ENCODE measurements around the gene SFXN4. TPM values are rescaled to one million over a fixed set of nuclear protein-coding genes. Genes with fewer than 3 reads are reported as not detected.

SFXN4 gene
- total and polyA plus RNA-seq, 2 experiments from 2014 or later, result 13.1 to 17.6 TPM

DNA sequence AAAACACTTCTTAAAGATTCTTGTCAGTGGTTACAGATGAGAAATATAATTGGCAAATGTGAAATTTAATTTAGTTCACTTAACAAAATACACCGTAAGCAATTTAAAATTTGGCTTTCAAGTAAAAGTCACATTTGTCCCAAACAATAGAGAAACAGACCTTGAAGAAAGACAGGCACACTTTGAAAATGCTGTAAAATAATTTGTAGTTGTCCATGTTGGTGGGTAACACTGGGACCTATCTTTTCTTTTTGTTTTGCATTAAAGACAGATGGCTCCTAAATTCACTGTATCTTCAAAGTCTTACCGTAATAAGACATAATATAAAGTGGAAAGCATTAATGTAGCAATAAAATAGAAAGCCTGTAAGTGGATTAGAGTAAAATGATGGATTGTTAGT is 45.1 kb upstream of the SFXN4 start:
- WGBS, 2 experiments (ENCODE audit: low coverage in 1 of 2, low lambda C conversion rate in 2 of 2, missing lambda C conversion rate in 2 of 2), result 86 to 93% methylated on average over 2 of the region's 2 CpGs

GRCh38 chr10:119209736-119210355 is 44.3 kb upstream of the SFXN4 start:
- Histone ChIP-seq H3K4me3 (peak overlapping the region; percentile 86), H3K27ac (peak overlapping the region; percentile 84), H3K4me2 (ENCODE audit: unreplicated experiment) (peak overlapping the region; percentile 99), H3K79me2 (ENCODE audit: insufficient read depth) (peaks cover 67% of the 10 kb centered on the region), H4K20me1 (ENCODE audit: insufficient read depth) (no peaks in the 10 kb centered on the region), H3K9me3 (ENCODE audit: low read depth) (no peaks in the 10 kb centered on the region), H3K9ac (peak overlapping the region; percentile 96), H3K27me3 (replicated peaks; ENCODE audit: insufficient read depth) (no peaks in the 10 kb centered on the region), H3K4me1 (ENCODE audit: insufficient read depth) (peaks cover 33% of the 10 kb centered on the region), H3K9me2 (ENCODE audit: insufficient read depth) (no peaks in the 10 kb centered on the region), H2AFZ (peak overlapping the region; percentile 43), H3K36me3 (ENCODE audit: low read depth) (no peaks in the 10 kb centered on the region), H3F3A (ENCODE audit: insufficient read depth) (peaks cover 21% of the 10 kb centered on the region)
- in situ Hi-C loops (cut with MboI), result no loop called here
- TF ChIP-seq EZH2phosphoT487 (IDR thresholded peaks at IDR 0.05; ENCODE audit: insufficient read depth, low read depth) (no peak), EZH2 (IDR thresholded peaks at IDR 0.05; ENCODE audit: insufficient read depth, poor library complexity, severe bottlenecking) (no peak)
- WGBS, 2 experiments (ENCODE audit: low coverage in 1 of 2, low lambda C conversion rate in 2 of 2, missing lambda C conversion rate in 2 of 2), result 38 to 42% methylated on average over 9 of the region's 9 CpGs
- DNase-seq, result no peak

More for the DNA sequence above, 45.1 kb upstream of the SFXN4 start:
- Histone ChIP-seq H2AFZ (no peak overlapping the region), H3K36me3 (ENCODE audit: low read depth) (no peaks in the 10 kb centered on the region), H3K9me3 (ENCODE audit: low read depth) (no peaks in the 10 kb centered on the region), H3K79me2 (ENCODE audit: insufficient read depth) (peaks cover 75% of the 10 kb centered on the region), H3K4me3 (no peak overlapping the region; the same call in 1 of the 2 replicates), H3K27me3 (replicated peaks; ENCODE audit: insufficient read depth) (no peaks in the 10 kb centered on the region), H3K4me1 (ENCODE audit: insufficient read depth) (peaks cover 33% of the 10 kb centered on the region), H3F3A (ENCODE audit: insufficient read depth) (peaks cover 21% of the 10 kb centered on the region), H3K9me2 (ENCODE audit: insufficient read depth) (no peaks in the 10 kb centered on the region), H3K9ac (peak overlapping the region; percentile 96), H4K20me1 (ENCODE audit: insufficient read depth) (no peaks in the 10 kb centered on the region), H3K27ac (peak overlapping the region; percentile 34), H3K4me2 (ENCODE audit: unreplicated experiment) (peak overlapping the region; percentile 44)
- TF ChIP-seq EZH2 (IDR thresholded peaks at IDR 0.05; ENCODE audit: insufficient read depth, poor library complexity, severe bottlenecking) (no peak), EZH2phosphoT487 (IDR thresholded peaks at IDR 0.05; ENCODE audit: insufficient read depth, low read depth) (no peak)
- DNase-seq, result no peak
- in situ Hi-C loops (cut with MboI), result no loop called here

- no peaks in the 10 kb centered on the region for H3K9me2 ChIP-seq (ENCODE audit: insufficient read depth)
- no peak for TF ChIP-seq EZH2 (IDR thresholded peaks at IDR 0.05; ENCODE audit: insufficient read depth, poor library complexity, severe bottlenecking)
- TF ChIP-seq EZH2phosphoT487 (IDR thresholded peaks at IDR 0.05; ENCODE audit: insufficient read depth, low read depth), result no peak
- no peaks in the 10 kb centered on the region for H4K20me1 ChIP-seq (ENCODE audit: insufficient read depth)
- 19 to 25% methylated on average over 15 of the region's 15 CpGs for WGBS, 2 experiments (ENCODE audit: low coverage in 1 of 2, low lambda C conversion rate in 2 of 2, missing lambda C conversion rate in 2 of 2)
- no peaks in the 10 kb centered on the region for H3K27me3 ChIP-seq (replicated peaks; ENCODE audit: insufficient read depth)
- H3K4me3 ChIP-seq, result peak overlapping the region; percentile 86
- peak; percentile 80 for DNase-seq
- peak overlapping the region; percentile 43 for H2AFZ ChIP-seq
- peak overlapping the region; percentile 99 for H3K4me2 ChIP-seq (ENCODE audit: unreplicated experiment)
- peaks cover 33% of the 10 kb centered on the region for H3K4me1 ChIP-seq (ENCODE audit: insufficient read depth)
- H3K9me3 ChIP-seq (ENCODE audit: low read depth), result no peaks in the 10 kb centered on the region
- in situ Hi-C loops (cut with MboI), result no loop called here
- H3K9ac ChIP-seq, result peak overlapping the region; percentile 96
- peaks cover 61% of the 10 kb centered on the region for H3K79me2 ChIP-seq (ENCODE audit: insufficient read depth)
- peak overlapping the region; percentile 84 for H3K27ac ChIP-seq
- H3K36me3 ChIP-seq (ENCODE audit: low read depth), result no peaks in the 10 kb centered on the region
- peaks cover 21% of the 10 kb centered on the region for H3F3A ChIP-seq (ENCODE audit: insufficient read depth)
Measured at GRCh38 chr10:119209035-119209735, 43.7 kb upstream of the SFXN4 start.

GRCh38 chr10:119208553-119208940 is 43.0 kb upstream of the SFXN4 start:
- peak overlapping the region; percentile 84 for H3K27ac ChIP-seq

More at GRCh38 chr10:119208553-119208940, 43.0 kb upstream of the SFXN4 start:
- Histone ChIP-seq H3F3A (ENCODE audit: insufficient read depth) (peaks cover 28% of the 10 kb centered on the region), H3K36me3 (ENCODE audit: low read depth) (no peaks in the 10 kb centered on the region), H3K4me3 (peak overlapping the region; percentile 86), H3K9me2 (ENCODE audit: insufficient read depth) (no peaks in the 10 kb centered on the region), H2AFZ (peak overlapping the region; percentile 57), H3K9me3 (ENCODE audit: low read depth) (no peaks in the 10 kb centered on the region), H4K20me1 (ENCODE audit: insufficient read depth) (no peaks in the 10 kb centered on the region), H3K9ac (peak overlapping the region; percentile 96), H3K79me2 (ENCODE audit: insufficient read depth) (peaks cover 54% of the 10 kb centered on the region), H3K4me2 (ENCODE audit: unreplicated experiment) (peak overlapping the region; percentile 99), H3K4me1 (ENCODE audit: insufficient read depth) (peaks cover 35% of the 10 kb centered on the region), H3K27me3 (replicated peaks; ENCODE audit: insufficient read depth) (no peaks in the 10 kb centered on the region)
- no peak for TF ChIP-seq EZH2 (IDR thresholded peaks at IDR 0.05; ENCODE audit: insufficient read depth, poor library complexity, severe bottlenecking)
- TF ChIP-seq EZH2phosphoT487 (IDR thresholded peaks at IDR 0.05; ENCODE audit: insufficient read depth, low read depth), result no peak
- 1% methylated on average over 3 of the region's 3 CpGs for WGBS, 2 experiments (ENCODE audit: low coverage in 1 of 2, low lambda C conversion rate in 2 of 2, missing lambda C conversion rate in 2 of 2)
- in situ Hi-C loops (cut with MboI), result no loop called here
- peak; percentile 70 for DNase-seq
